ENCODE measurements around the gene SNAI3.
A peak's percentile ranks its signal among the peaks of the same experiment; 100 is the strongest.

SNAI3 gene

DNA sequence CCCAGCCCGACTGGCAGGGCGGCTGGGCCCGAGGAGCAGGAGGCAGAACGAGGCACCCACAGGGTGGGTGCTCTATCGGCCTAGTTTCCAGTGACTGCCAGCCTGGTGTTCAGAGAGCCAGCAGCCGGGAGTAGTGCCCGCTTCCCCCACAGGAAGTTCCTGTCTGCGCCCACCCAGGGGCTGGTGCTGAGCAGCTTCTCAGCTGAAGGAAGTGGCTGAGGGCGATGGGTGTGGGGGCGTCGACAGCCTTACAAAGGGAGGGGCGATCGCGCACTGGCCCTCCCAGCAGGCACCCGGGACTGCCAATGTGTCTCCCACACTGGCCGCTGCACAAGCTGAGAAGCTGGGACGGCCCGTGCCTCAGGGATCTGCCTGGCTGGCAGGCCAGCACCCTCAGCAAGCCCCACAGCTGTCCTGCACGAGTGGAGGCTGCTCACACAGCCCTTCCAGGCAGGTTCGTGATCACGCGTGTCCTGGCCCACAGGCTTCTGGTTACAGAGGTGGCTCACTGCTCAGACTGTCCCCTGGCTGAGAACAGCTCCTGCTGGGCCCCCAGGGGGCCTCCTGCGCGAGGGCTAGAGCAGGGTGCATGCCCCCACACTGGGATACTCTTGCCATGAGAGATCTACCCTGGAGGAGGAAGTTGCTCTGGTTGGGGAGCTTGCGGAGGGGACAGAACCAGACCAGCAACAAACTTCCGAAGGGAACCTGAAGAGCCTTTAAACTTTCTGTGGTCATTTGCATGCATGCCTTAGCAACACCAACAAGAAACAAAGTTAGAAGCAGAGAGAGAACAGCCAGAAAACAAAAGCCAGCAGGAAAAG lies 17.4 kb upstream of the SNAI3 start:
- DNase-seq = no peak

DNA sequence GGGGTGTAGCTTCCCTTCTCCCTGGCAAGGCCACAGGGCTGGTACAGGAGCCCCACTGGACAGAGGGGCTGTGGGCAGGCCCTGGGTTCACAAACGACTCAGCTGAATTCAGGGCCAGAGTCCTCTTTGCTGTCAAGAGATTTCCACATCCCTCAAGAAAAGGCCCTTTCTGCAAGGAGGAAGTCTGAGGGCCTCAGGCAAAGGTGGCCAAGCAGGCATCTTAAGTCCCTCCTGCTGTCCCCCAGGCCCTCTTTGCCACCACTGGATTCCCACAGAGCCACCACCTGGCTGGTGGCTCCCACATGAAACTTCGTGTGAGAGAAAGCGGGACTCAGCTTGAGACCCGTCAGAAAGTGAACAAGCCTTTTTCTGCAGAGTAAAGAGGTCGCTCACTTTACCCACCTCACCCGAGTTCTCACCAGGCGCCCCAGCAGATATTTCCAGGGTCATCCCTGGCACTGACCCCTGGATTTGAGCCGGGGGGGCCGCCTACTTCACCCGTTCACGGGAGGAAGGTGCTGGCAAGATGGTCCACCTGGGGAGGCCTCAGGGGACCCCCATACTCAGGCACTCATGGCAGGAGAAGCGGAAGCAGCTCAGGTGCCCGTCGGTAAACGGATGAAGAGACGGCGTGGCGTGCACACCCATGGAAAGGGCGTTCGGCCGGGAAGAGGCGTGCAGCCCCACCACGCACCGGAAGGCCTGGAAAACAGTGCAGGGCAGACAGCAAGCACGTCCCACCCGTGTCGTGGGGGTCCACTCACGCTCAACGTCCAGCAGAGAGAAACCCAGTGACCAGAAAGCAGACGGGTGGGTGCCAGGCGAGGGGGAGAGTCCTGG lies 16.3 kb upstream of the SNAI3 start:
- no peak for DNase-seq

DNA sequence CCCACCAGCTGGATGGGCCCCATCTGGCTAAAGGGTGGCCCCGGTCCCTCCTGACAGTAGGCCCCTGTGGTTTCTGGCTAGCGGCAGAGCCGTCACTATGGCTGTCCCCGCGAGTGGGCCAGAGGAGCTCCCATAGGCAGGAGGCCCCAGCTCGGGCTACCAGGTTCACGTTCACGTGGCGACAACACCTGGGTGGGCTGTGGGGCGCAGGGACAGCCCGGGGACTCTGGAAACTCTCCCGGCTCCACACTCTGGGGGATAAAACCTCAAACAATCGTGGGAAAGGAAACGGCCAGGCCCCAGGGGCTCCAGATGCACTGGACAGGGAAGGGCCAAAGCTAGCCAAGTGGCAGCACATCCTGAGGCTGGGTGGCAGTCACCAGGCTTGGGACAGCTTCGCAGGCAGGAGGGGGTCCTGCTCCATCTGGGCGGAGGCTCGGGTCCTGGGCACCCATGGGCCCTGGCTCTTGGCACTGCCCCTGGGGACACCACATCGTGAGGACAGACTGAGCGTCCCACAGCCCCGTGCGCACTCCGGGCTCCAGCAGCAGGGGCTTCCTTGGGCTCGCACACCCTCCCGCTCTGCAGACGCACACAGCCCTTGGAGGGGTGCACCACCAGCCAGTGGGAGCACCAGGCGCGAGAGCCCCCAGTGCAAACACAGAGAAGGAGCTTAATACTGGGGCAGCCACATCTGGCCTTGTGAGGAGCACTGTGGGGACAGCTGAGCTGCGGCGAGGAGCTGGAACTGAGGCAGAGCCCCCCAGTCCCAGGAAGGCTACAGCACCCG lies 15.5 kb upstream of the SNAI3 start:
- DNase-seq = no peak

DNA sequence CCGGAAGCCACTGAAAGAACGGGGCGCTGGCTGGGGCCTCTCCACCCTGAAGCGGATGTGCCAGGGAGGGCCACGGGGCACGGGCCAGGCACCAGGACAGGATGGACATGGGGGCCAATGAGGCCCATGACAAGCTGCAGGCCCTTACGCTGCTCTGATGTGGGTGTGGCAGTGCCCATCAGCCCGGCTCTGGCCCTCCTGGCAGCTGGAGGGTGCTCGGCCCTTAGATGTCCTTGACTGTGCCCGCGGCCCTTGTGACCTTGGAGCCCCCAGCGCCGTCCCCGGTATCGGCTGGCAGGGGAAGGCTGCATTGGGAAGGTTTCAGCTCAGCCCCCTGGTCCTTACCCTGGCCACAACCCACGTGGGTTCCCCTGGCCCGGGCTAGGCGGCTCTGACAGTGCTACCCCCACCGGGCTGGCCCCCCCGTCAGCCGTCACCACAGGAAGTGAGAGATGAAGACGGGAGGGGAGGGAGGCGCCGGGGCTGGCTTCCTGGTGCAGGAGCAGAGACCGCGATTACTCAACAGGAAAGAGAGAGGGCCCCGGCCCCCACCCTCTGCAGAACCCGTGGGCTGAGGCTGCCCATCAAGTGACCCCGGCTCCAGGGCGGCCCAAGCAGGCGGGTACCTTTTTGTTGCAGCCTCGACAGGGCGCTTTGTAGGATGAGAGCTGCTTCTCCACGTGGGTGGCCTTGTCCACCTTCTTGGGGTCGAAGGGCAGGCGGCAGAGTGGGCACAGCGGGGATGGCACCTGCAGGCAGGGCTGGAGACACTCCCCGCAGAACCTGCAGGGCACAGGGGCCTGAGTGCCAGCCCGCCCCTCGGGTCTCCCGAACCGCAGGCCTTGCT lies 14.6 kb upstream of the SNAI3 start:
- DNase-seq = peak; percentile 49

DNA sequence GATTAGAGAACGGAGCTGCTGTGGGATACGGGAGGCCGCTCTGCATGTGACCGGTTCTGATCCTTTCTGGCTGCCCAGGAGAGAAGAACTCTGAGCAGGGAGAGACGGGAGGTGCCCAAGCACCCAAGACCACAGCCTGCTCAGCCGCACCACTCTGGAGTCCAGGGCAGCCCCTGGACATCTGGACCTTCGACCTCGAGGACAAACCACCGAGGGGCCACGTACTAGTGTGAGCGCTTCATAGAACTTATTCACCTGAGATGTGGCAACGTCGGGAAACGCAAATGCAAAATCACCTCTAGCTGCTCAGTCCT lies 14.0 kb upstream of the SNAI3 start:
- no peak for DNase-seq

DNA sequence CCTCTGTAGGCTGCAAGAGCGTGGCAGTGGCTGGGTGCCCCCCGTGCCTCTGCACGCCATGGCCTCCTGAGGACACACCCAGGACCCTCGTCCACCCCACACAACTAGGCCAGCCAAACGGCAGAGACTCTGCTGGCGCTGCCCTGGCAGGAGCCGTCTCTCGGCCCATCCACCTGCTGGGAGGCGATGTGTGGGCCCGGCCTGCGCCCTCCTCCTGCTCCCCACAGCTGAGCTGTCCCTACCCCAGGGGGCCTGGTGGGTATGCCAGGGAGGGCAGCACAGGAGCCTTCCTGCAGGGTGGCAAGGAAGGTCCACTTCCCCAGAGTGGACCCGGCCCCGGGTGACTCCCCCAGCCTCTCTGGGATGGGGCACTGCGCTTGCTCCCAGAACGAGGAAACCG lies 12.9 kb upstream of the SNAI3 start:
- DNase-seq = no peak

DNA sequence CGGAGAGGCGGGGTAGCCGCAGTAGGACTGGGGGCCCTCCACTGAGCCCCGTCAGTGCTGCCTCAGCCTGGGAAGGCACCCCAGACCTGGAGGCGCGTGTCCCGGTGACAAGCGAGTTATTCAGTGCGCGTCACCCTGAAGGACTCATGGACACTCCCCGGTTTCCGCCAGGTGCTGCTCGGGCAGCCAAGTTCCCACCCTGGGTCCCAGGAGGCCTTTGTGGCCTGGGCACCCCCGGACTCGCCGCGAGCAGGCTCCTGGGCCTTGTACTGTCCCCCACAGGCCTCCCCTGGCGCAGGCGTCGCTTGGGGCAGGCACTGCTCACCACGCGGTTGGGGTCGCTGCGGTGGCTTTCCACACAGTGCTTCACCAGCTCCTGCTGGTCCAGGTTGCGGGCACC lies 12.3 kb upstream of the SNAI3 start:
- DNase-seq = no peak

DNA sequence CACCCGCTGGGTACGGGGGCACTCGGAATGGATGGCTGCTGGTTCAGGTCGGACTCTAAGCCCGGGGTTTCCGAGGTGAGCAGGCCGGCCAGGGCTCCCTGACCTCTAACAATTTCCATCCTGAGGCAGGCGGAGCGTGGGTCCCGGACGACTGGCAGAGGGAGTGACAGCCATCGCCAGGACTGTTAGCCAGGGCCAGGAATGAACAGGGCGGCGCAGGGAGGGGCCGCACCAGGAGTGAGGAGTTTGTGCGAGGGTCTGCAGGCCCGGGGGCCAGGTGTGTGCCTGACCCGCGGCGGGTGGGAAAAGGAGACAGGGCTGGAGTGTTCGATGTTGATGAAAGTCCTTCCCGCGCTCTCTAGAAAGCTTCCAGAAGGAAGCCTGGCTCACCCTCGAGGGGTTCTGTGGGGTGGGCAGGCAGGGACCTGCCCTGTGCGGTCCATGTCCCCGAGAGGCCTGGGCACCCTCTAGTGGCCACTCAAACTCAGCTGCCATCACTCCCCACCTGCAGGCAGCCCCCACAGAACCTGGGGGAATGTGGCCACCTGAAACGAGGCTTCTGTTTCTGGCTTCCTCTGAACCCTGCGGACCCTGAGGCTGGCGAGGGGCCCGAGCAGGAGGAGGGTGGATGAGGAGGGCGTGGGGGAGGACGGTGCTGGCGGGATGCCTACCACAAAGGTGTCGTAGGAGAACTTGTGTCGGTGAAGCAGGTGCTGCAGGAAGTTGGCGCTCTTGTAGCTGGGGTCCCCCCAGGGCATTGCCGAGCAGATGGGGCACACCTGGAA lies 11.7 kb upstream of the SNAI3 start:
- no peak for DNase-seq

DNA sequence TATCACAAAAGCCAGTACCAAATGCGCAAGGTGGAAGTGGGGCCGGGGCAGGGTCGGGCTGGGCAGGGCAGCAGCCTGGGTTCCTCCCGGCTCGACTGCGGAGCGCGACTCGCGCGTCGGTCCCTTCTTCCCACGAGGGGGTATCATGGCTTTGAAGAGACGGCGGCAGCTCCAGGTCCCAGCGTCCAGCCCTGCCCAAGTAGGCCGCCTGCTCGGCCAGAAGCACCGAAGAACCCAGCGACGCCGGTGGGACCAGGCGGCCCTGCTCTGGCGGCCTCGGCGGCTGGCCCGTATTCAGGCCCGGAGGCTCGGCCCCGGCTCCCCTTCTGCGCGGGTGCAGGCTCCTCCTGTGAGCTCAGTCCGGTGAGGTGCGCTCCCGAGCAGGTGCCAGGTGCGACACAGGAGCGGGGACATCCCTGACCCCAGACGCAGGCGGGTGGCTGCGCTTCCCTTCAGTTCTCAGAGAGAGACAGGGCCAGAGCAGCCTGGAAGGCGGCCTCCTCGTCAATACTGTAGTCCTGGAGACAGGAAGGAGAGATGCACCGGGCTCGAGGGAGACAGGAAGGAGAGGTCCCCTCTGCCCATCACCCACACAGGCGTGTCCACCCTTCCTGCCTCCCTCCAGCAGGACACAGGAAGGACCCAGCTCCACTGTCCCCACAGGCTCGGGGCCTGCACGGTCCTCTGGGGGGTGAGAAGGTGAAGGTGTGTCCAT lies 11.0 kb upstream of the SNAI3 start:
- no peak for DNase-seq

DNA sequence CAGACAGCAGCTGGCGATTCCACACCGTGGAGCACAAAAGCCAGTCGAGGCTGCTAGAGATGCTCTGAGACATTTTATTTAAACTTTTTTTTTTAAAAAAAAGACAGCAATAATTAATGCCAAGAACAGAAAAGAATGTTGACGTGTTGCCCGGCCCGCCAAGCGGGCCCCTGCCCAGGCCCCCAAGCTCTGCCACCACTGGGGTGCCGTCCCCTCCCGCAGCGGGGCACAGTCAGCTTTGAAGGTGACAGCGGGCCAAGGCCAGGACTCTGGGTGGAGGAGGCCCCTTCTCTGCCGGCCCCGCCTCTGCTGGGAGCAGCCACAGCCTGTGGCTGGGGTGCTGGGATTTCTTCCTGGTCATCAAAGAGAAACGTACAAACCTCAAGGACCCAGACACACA lies 10.1 kb upstream of the SNAI3 start:
- DNase-seq = no peak

DNA sequence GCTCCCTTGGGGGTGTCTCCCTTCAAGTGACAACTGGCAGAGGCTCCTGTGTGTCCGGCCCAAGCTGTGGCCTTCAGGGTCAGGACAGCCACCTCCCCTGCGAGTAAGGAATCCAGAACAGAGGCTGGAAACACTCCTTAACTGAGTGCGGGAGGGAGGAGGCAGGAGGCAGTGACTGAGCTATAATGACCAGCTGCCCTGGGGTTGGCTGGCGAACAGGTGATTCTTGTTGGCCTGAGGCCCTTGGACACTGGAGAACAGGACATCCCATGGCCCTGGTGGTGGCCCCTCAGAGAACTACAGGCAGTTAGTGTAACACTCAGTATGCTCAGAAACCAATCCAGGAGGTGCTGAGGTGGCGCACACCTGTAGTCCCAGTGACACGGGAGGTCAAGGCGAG lies 9.4 kb upstream of the SNAI3 start:
- DNase-seq = no peak

DNA sequence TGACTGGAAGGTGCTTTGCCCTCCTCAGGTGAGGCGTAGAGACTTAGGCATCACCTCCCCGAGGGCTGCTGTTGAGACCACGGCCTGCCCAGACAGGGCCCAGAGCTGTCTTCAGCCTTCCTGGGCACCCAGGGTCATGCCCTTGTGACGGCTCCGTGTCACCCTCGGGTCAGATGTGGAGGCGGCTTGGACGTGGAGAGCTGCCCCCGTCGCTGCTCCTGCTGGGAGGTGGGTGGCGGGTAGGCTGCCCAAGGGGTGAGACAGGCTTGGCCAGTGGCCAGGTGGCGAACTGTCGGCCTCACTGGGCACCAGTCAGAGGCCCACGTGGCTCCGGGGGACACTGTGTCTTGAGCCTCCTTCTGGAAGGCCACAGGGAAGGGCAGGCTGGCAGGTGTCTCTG lies 8.9 kb upstream of the SNAI3 start:
- no peak for DNase-seq

DNA sequence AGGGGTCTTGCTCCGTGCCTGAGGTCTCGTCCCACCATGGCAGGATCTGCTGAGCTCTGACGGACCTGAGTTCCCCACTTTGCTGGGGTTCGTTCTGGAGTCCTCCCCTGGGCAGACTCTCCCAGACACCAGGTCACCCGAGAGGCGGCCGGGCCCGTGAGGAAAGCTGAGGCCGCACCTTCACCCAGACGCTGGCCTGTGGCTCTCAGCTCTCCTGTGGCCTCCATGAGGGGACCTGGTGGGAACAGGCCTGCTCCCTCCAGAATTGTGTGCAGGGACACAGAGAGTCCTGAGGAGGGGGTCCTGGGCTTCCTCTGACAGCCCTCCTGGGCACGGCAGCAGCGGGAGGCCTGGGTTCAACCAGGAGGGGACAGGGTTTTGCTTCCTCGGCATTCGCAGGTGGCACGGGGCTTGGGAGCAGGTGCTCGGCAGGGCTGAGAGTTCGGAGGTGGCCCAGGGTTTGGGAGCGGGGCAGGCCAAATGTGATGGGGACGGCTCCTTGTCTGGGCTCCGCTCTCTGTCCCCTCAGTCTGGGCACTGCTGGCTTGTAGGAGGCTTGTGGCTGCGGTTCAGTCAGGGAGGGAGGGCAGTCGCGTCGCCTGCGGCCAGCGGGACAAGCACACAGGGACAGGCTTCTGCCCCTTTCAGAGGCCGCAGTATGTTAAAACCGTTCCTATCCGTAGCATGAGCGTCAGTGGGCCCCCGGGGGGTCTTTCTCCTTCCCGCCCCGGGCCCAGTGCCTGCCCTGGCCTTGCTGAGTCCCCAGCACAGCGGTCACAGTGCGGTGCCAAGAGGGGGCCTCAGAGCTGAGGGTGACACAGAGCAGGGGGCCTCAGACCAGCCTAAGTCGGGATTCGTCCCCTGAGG lies 8.1 kb upstream of the SNAI3 start:
- DNase-seq = no peak

DNA sequence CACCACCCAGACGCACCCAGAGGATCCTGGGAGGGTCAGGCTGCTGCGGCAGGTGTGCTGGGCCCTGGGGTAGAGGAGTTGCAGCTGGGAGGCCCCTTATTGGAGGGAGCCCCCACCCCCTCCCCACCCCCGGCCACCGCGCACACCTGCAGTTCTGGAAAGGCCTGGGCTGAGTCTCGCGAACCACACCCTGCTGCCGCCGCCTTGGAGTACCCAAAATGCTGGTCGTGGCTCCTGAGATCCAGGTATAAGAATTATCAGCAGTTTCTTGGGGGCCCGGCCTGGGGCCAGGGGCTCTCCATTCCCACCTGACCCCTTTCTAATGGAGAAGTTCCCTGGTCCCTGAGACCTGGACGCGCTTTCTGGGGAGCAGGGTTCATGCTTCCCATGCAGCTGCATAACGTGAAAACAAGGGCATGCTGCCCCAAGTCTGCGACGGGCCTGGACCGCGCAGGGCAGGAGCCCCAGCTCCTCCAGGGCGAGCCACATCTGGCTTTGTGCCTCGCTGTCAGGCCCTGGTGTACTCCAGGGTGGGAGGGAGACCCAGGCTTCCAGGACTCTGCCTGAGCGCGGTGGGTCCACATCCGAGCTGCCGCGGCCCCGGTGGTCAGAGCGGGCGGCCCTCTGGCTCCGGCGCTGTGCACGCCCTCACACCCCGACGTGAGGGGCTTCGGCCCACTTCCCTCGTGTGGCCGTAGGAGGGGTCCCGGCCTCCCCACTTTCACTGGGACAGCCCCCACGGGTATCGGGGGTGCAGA lies 7.3 kb upstream of the SNAI3 start:
- DNase-seq = no peak

DNA sequence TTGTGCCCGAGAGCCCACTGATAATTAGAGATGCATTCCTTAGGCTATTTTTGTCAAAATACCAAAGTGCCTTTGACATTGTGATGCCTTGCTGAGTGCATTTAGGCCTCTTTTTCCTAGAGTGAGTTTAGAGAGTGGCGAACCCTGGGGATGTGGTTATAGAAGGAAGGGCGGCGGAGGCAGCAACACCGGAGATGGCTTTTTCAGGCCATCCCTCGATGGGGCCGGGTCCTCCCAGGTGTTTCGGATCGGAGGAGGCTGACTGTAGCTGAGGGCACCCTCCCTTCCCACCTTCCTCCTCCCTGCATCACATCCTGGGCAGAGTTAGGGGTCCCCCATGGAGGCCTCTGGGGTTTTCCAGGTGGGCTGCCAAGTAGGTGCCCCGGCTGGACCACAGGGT lies 6.6 kb upstream of the SNAI3 start:
- no peak for DNase-seq

DNA sequence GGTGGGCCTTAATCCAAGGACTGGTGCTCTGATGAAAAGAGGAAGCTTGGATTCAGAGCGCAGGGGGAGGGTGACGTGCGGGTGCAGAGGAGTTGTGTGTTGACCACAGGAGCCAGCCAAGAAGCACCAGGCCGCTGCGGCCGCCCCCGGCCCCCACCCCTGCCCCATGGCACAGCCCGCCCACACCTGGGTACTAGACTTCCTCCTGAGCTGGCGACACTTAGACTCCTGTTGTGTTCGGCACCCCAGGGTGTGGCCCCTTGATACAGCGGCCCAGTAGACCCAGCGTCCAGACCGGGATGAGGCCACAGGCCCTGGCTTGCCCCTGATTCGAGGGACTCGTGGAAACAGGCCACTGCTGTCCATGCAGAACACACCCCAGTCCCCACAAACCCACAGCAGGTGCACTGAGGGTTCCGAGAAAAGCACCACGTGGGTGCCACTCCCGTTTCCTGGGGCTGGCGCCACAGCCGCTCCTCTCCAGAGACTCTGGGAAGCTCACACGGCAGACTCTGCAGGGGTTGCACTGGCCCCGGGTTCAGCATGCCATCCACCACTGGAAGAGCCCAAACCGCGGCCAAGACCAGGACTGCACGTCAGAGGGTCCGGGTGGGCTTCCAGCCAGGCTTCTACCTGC lies 5.7 kb upstream of the SNAI3 start:
- DNase-seq = no peak

DNA sequence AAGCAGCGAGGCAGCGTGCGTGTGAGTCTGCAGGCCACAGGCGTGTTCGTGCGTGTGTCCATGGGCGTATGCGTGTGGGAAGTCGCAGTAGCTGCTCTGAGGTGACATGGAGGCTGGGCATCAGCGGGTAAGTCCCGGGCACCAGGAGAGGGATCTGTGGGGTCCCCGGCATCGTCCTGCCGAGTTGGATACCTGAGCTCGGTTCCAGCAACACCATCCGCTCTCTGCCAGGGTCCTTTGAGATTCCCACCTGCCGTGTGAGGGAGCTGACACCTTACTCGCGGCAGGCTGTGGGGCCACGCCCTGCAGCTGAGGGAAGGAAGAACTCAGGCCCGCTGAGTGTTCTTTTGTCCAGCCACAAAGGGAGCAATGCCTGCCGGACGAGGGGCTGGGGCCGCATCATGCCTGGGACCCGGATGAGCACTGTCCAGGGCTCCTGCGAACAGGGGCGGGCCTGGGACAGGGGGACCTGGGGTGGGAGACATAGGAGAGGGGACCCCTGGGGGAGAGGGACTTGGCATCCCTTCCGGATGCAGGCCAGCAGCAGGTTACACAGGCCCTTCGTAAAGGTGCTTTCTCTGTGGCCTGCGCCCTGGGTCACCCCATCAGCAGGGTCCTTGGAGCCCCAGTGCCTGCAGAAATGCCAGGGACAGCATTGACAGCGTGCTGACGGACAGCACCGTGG lies 5.0 kb upstream of the SNAI3 start:
- DNase-seq = no peak
